Esophagus (tissue), 2 donors: ENCODE data around the gene TMEM247. TPM values are rescaled to one million over a fixed set of nuclear protein-coding genes. Genes with fewer than 3 reads are reported as not detected.

Experiments
- H3K27ac ChIP-seq, 2 donors: one replicate each; pipeline ENCODE4 v1.5.1; 2013; ENCODE audit warnings: low read depth in 2 of 2, mild to moderate bottlenecking in 2 of 2, inconsistent platforms in 1 of 2, low read length in 1 of 2, moderate library complexity in 1 of 2
- H3K27me3 ChIP-seq, 2 donors: one replicate each; pipeline ENCODE4 v1.6.1; 2013; ENCODE audit warnings: low read length in 2 of 2, control low read depth in 1 of 2, mild to moderate bottlenecking in 1 of 2; ENCODE audit not compliant: insufficient read depth in 2 of 2, control insufficient read depth in 1 of 2
- H3K36me3 ChIP-seq, 2 donors: one replicate each; pipeline ENCODE4 v1.6.1; 2013; ENCODE audit warnings: low read length in 1 of 2; ENCODE audit not compliant: control insufficient read depth in 2 of 2, insufficient read depth in 2 of 2
- H3K4me1 ChIP-seq, 2 donors: one replicate each; pipeline ENCODE4 v1.6.1; 2013; ENCODE audit warnings: low read length in 1 of 2; ENCODE audit not compliant: control insufficient read depth in 2 of 2, insufficient read depth in 2 of 2
- H3K4me3 ChIP-seq, 2 donors: one replicate each; pipeline ENCODE4 v1.5.1; 2013; ENCODE audit warnings: low read length in 2 of 2, mild to moderate bottlenecking in 2 of 2, low read depth in 1 of 2, moderate library complexity in 1 of 2
- H3K9me3 ChIP-seq, 2 donors: one replicate each; pipeline ENCODE4 v1.6.1; 2013; ENCODE audit warnings: mild to moderate bottlenecking in 2 of 2, low read depth in 1 of 2, low read length in 1 of 2, moderate library complexity in 1 of 2; ENCODE audit not compliant: control insufficient read depth in 2 of 2, insufficient read depth in 1 of 2
- WGBS, 2 donors: extraction: QIAGEN DNeasy Blood & Tissue Kit; methylation state at CpG; one replicate each; pipeline ENCODE4 v1.1.7; 2013; 5-methylcytosine and 5-hydroxymethylcytosine counted together
- polyA plus RNA-seq, 2 donors: library from polyadenylated mRNA; stranded (reverse); fragments of 200-250 nt; gene quantifications; one replicate each; pipeline ENCODE4 v1.2.3, GENCODE V29; 2013
- donor health status: healthy with polysubstance abuse.
- donor health status: Bipolar disorder and iron deficiency.

The TMEM247 gene
- polyA plus RNA-seq, 2 donors: not detected

DNA sequence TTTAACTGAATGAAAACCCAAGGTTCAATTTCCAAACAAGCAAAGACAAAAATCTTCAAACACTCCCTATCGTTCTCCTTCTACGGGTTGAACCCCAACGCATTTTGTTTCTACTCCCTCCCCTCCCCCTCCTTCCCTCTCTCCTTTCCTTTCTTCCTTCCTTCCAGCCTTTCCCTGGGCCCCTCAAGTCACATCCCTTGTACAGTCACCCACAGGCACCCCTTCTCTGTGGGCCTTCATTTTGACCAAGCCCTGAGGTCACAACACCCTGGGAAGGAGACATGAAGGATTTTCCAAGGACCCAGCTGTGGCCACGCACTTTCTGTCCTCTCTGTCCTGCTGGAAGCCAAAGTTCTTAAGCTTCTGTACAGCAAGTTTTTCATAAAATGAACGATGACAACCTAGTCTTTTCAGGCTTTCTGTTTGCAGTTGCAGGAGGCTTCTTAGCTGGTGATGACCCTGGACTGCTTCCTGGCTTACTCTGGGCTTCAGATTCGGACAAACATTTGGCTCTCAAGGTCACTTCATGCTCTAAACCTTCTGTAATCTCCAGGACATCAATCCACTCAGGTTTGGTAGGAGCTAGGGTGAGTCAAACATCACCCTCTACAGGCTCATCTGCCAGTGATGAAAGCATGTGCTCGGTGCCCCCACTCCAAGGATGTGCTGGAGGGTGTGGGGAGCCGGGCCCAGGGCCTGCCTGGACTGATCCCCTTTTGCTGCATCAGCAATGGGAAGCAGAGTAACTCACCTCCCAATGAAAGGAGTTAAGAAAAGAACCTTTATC, 25.5 kb downstream of the TMEM247 start:
- Histone ChIP-seq H3K36me3 (no peaks in the 10 kb centered on the region), H3K27me3 (no peaks in the 10 kb centered on the region), H3K27ac (no peak overlapping the region), H3K9me3 (no peaks in the 10 kb centered on the region), H3K4me1 (peaks cover 0 to 1% of the 10 kb centered on the region in 2 donors), H3K4me3 (no peak overlapping the region)
- WGBS, 2 donors: 69 to 75% methylated on average over 8 of the region's 8 CpGs

DNA sequence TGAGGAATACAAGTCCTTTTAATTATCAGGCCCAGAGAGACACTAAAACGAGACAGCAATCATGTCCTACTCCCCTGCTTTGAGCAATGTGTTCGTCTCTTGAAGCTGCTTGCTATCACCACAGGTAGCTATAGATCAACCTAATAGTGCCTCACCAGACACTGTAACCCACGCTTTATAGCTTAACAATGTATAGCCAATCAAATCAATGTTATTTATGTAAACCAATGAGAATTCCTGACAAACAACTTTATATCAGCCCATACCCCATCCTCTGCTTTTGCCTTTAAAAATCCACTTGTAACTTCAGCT, 26.1 kb downstream of the TMEM247 start:
- Histone ChIP-seq H3K4me1 (no peaks in the 10 kb centered on the region), H3K9me3 (no peaks in the 10 kb centered on the region), H3K27me3 (no peaks in the 10 kb centered on the region), H3K36me3 (no peaks in the 10 kb centered on the region), H3K4me3 (no peak overlapping the region), H3K27ac (no peak overlapping the region)
- WGBS, 2 donors: 89 to 90% methylated on average over 3 of the region's 3 CpGs

DNA sequence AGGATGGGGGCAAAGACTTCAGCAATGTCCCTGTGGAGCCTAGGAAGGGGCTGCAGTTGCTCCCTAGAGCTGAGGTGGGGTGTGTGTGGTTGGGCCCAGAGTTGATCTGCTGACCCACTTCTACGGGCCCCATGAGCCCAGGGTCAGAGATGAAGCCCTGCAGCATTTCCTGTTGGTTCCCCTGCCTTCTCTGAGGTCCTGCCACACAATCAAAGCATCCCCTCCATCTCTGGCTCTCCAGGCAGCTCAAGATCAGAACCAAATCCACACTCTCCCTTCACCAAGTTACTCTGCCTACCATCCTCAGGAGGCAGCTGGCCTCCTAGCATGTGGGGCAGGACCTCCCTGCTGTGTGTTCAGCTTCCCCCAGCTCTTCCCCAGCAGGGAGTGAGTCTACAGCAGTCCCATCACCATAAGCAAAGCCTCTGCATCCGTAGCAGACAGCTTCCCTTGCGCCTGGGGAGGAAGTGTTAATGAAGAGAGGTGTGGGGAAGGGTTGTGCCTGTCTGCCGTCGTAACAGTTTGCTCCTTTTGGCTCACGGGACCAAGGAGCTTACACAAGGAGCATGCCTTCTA, 26.9 kb downstream of the TMEM247 start:
- Histone ChIP-seq H3K4me3 (no peak overlapping the region), H3K4me1 (no peaks in the 10 kb centered on the region), H3K36me3 (no peaks in the 10 kb centered on the region), H3K27ac (no peak overlapping the region), H3K27me3 (no peaks in the 10 kb centered on the region), H3K9me3 (no peaks in the 10 kb centered on the region)
- 62 to 65% methylated on average over 6 of the region's 6 CpGs for WGBS, 2 donors

DNA sequence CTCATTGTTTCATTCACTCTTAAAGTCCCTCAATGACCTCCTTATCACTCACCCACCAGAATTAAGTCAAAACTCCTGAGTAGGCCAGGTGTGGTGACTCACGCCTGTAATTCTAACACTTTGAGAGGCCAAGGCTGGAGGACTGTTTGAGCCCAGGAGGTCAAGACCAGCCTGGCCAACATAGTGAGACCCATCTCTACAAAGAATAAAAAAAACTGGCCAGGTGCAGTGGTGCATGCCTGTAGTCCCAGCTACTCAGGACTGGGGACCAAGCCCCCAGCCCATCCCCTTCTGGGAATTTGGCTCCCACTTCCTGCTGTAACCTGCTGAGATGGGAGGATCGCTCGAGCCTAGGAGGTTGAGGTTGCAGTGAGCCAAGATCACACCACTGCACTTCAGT, 28.9 kb downstream of the TMEM247 start:
- Histone ChIP-seq H3K27me3 (no peaks in the 10 kb centered on the region), H3K4me1 (no peaks in the 10 kb centered on the region), H3K36me3 (no peaks in the 10 kb centered on the region), H3K9me3 (no peaks in the 10 kb centered on the region), H3K4me3 (no peak overlapping the region), H3K27ac (no peak overlapping the region)
- 90 to 93% methylated on average over 3 of the region's 3 CpGs for WGBS, 2 donors

DNA sequence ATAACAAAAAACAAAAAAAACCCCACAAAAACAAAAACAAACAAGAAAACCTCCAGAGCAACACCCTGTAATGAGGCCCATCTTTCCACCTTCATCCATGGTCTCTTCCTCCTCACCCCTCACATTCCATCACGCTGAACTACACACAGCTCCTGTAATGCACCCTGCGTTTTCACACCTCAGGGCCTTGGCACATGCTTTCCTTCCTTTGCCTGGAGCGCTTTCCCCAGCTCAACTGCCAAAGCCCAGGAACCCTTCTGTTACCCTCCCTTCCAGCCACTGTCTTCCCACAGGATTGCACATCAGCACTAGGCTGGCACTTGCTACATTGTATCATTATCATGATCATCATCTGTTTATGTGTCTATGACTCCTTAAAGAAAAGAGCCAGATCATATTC, 29.4 kb downstream of the TMEM247 start:
- H3K36me3 ChIP-seq: no peaks in the 10 kb centered on the region
- 82 to 90% methylated on average over 3 of the region's 3 CpGs for WGBS, 2 donors
- no peak overlapping the region for H3K27ac ChIP-seq
- H3K9me3 ChIP-seq: no peaks in the 10 kb centered on the region
- no peaks in the 10 kb centered on the region for H3K4me1 ChIP-seq
- H3K4me3 ChIP-seq: no peak overlapping the region
- no peaks in the 10 kb centered on the region for H3K27me3 ChIP-seq

DNA sequence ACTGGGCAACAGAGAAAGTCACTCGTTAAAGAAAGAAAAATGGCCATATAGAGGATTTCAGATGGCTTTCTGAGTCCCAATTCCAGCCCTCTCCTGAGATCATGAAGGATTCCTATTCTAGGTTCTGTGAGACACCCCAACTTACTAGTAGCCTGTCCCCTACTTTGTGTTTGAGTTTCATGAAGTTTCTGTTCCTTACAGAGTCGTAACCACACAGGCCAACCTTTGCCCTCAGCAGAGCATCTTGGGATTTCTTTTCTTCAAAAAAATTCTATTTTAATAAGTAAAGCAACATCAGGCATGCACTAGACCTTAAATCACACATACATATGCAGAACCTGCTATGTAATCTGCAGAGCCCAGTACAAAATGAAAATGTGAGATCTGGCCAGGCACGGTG, 30.4 kb downstream of the TMEM247 start:
- Histone ChIP-seq H3K27ac (no peak overlapping the region), H3K27me3 (no peaks in the 10 kb centered on the region), H3K4me1 (no peaks in the 10 kb centered on the region), H3K36me3 (no peaks in the 10 kb centered on the region), H3K9me3 (no peaks in the 10 kb centered on the region), H3K4me3 (no peak overlapping the region)
- WGBS, 2 donors: 93 to 94% methylated on average over 3 of the region's 3 CpGs

DNA sequence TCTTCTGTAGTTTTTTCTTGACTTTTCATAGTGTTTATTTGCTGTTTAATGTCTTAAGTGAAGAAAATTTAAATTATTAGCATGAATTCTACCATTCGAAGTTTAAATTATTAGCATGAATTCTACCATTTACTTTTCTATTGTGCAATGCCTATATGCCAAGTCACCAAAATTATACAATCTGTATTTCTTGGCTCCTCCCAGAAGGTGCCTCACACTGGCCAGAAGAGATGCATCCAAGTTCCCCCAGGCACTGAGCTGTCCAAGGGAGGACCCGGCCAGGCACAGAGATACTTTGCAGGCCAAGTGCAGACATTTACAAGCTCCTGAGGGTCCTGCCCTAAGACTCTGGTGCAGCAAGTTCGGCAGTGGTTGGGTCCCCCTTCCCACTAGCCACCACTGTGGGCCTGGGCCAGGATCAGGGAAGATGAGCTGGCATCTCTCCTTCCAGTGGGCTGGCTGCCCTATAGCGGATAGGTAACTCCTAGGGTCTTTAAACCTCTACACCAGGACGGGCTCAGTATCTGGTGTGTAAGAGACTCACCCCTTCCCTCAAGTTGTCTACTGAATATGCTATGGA, 31.3 kb downstream of the TMEM247 start:
- Histone ChIP-seq H3K4me1 (no peaks in the 10 kb centered on the region), H3K9me3 (no peaks in the 10 kb centered on the region), H3K4me3 (no peak overlapping the region), H3K27me3 (no peaks in the 10 kb centered on the region), H3K27ac (no peak overlapping the region), H3K36me3 (no peaks in the 10 kb centered on the region)
- WGBS, 2 donors: 86 to 90% methylated on average over 5 of the region's 5 CpGs

DNA sequence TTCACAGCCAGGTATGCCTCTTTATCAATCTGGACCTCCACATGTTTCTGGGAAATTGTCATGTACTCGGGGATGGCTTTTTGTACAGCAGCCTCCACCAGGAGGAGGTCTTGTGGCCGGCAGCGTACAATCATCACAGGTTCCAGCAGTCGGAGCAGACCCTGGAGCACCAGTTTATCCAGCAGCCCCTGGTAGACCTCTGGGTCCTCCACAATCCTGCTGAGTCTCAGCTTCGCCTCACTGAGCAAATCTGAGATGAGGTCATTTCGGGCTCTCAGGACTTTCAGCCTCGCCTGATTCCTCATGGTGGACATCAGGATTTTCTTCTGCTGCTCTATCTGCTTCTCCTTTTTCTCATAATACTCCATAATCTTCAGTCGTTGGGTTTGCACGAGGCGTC, 32.8 kb downstream of the TMEM247 start:
- Histone ChIP-seq H3K36me3 (no peaks in the 10 kb centered on the region), H3K4me1 (no peaks in the 10 kb centered on the region), H3K4me3 (no peak overlapping the region), H3K9me3 (no peaks in the 10 kb centered on the region), H3K27me3 (no peaks in the 10 kb centered on the region), H3K27ac (no peak overlapping the region)
- 90 to 94% methylated on average over 10 of the region's 10 CpGs for WGBS, 2 donors

DNA sequence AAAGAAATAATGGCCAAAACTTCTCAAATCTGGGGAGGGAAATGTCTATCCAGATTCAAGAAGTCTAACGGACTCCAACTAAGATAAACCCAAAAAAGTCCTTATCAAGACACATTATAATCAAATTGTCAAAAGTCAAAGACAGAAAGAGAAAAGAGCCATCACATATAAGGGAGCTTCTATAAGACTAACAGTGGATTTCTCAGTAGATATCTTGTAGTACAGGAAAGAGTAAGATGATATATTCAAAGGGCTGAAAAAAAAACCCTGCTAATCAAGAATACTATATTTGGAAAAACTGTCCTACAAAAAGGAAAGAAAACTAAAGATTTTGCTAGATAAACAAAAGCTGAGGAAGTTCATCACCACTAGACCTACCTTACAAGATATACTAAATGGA, 35.4 kb downstream of the TMEM247 start:
- Histone ChIP-seq H3K4me1 (peaks cover 0 to 2% of the 10 kb centered on the region in 2 donors), H3K4me3 (no peak overlapping the region), H3K27me3 (no peaks in the 10 kb centered on the region), H3K36me3 (no peaks in the 10 kb centered on the region), H3K27ac (no peak overlapping the region), H3K9me3 (no peaks in the 10 kb centered on the region)
- 81 to 87% methylated on average over 1 of the region's 1 CpG for WGBS, 2 donors

DNA sequence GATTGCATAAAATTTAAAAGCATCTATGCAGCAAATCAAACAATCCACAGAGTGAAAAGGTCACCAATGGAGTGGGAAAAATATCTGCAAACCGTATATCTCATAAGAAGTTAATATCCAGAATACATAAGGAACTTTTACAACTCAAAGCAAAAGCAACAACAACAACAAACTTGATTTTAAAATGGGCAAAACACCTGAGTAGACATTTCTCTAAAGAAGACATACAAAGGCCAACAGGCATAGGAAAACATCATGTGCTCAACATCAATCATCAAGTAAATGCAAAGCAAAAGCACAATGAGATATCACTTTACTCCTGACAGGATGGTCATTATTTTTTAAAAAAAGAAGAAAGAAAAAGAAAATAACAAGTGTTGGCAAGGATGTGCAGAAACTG, 38.1 kb downstream of the TMEM247 start:
- Histone ChIP-seq H3K27ac (no peak overlapping the region), H3K4me3 (no peak overlapping the region), H3K36me3 (no peaks in the 10 kb centered on the region), H3K4me1 (peaks cover 0 to 2% of the 10 kb centered on the region in 2 donors), H3K9me3 (no peaks in the 10 kb centered on the region), H3K27me3 (no peaks in the 10 kb centered on the region)
- WGBS, 2 donors: 75 to 86% methylated on average over 1 of the region's 1 CpG
